Amygdala (tissue), 56 donors: Measurements from ENCODE around the gene SLC5A6.
"Not testable (repeated sequence)": the region's sequence is repeated elsewhere in the genome, so short reads cannot be mapped to it uniquely, and the experiment has no call there.

ENCODE experiments used
- DNase-seq, 56 donors: peaks; one replicate each; lab custom pipeline; 2025; lab: John Stamatoyannopoulos, UW

The SLC5A6 gene

DNA sequence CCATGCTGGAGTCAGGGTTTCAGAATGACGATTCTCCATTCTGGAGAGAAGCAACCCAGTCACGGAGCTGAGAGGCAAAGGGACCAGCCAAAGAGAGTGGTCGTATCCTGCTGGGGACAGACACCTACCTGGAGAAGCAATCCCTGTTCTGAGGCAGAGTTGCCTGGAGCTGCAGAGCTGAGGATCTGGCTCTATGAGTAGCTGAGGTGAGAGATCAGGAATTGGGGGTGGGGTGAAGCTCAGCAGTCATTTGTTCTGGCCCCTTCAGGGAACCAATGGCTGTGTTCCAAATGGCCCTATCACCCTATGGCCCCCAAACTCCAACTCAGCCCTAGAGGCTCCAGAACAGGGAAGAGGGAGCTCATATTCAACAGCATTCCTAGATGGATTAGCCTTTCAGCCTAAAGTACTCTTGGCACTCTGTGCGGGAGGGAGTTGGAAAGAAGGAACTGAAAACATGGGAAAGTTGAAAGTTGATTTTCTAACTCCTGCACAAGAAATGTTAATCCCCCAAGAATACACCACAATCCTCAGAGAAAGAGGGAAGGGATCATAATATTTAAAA, 3.5 kb downstream of the SLC5A6 start:
- DNase-seq: no peak

DNA sequence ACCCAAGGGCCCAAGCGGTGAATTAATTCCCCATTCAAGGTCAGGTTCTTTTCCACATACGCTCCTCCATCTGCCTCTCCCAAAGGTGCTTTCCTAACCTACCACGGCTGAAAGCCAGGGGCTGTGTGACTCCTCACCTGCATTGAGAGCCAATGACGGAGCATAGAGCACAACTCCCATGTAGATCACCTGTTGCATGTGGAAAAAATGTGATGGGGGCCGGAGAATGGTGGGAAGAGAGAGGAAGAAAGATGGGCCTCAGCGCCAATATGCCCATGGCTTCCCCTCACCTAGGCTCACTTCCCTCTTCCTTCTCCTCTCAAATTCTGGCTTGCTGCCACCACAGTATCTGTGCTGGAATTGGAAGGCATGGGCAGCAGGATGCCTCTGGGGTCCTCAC, 5.7 kb downstream of the SLC5A6 start:
- DNase-seq: no peak

DNA sequence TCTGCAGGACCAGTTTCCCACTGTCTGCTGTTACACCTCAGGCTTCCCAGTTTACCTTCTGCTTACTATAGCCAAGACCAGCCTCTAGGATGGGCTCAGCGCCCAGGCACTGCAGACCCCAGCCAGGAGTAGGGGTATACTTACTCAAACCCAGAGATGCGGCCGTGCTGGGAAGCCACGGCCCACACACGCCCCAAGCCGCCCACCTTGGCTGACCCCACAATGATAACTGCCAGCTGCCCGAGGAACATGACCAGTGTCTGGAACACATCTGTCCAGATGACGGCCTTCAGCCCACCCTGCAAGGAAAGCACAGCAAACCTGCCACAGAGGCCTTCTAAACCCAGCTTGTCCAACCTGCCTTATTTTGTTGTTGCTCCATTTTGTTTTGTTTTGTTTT, 6.9 kb downstream of the SLC5A6 start:
- no peak for DNase-seq

DNA sequence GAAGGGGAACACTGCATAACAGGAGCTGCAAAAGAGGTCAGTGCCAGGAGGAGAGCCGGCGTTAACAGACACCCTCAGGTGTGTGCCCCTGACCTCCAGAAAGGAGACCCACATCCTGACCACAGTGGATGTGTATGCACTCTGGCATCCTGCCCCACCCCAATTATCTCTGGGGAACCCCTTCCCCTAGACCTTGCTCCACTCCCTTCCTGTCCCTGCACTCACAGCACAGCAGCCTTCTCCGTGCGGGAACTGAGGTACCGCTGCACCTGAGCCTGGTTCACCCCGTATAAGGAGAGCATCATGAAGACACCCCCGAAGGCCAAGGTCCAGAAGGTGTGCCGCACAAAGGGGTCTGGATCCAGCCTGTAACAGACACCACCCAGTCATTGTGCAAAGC, 7.5 kb downstream of the SLC5A6 start:
- no peak for DNase-seq

DNA sequence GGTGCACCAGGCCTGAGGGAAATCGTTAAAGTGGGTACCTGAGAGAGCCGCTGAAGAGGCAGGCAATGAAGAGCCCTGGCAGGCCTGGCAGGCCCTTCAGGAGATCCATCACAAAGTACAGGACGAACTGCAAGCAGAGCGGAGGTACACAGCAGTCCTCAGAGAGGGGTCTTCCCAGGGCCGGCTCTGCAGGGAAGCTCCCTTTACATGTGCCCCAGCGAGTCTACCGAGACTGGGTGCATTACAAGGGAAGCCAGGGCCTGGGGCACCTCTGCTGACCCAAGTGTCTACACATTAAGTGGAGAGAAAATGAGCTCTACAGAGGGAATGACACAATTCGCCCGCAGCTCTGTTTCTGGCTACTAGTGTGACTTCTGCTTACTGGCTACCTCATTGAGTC, 8.3 kb downstream of the SLC5A6 start:
- no peak for DNase-seq

GRCh38 chr2:27202854-27203253, 9.2 kb downstream of the SLC5A6 start:
- no peak for DNase-seq

DNA sequence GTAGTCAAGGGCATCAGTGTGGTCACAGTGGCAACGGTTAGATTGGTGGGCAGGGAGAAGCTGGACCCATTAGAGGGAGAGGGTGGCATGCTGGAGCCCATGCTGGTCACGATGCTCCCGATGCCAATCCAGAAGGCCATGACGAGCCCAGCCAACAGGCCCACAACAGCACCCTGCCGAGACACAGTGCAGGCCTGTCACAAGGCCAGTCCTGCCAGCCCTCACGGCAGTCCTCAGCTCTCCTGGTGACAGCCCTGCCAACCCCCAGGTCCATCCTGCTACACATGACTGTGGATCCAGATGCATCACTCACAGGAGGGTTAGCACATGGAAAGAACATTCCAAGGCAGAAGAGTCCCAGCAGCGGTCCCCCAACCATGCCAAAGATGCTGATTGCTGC, 10.4 kb downstream of the SLC5A6 start:
- DNase-seq: no peak

- no peak for DNase-seq
These were observed 12.8 kb downstream of the SLC5A6 start for GRCh38 chr2:27199241-27199640.

DNA sequence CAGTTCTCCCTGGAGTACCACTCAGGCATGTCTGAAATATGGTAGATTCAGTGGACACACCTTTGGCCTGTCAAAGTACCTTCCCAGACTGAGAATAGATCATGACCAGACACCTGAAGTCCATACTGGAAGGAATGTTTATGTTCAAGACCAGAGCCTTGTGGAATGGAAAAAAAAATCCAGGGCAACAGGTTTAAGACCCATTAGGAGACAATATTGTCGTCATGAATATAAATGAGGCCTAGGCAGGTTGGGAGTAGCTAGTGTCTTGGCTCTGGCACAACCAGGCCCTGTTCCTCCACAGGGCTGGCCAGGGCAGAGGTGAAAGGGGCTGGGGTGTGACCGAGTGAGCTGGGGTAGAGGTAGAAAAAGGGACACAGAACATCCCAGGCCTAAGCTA, 13.4 kb downstream of the SLC5A6 start:
- no peak for DNase-seq

- not testable (repeated sequence) for DNase-seq
These were observed 14.0 kb downstream of the SLC5A6 start for GRCh38 chr2:27198068-27198467.

DNA sequence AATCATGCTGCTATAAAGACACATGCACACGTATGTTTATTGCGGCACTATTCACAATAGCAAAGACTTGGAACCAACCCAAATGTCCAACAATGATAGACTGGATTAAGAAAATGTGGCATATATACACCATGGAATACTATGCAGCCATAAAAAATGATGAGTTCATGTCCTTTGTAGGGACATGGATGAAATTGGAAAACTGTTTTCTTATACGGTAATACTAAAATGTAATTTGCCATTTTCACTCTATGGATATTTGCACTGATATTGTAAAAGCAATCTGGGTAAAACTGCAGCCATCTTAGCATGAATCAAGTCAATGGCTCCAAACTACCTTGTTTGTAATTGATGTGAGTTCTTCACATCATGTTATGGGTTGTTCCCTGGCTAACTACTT, 16.3 kb downstream of the SLC5A6 start:
- DNase-seq: not testable (repeated sequence)

DNA sequence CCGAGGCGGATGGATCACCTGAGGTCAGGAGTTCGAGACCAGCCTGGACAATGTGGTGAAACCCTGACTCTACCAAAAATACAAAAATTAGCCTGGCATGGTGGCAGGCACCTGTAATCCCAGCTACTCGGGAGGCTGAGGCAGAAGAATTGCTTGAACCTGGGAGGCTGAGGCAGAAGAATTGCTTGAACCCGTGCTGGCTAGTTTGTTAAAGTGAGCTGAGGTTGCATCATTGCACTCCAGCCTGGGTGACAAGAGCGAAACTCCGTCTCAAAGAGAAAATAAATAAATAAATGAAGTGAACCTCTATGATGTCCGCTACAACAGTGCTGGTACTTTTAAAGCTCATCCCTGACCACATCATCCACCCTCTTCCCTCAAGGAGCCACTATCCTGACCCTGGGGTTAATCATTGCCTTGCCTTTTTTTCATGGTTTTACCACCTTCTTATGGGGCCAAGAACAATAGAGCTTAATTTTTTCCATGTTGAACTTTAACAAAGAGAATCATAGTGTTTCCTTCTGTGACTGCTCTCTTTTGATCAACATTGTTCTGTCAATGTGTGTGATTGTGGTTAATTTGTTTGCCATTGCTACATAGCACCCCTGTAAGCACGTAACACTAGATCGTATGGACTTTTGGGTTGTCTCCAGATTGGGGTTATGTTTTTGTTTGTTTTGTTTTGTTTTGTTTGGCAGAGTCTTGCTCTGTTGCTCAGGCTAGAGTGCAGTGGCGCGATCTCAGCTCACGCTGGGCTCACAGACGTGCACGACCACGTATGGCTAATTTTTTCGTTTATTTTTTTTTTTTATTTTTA, 17.3 kb downstream of the SLC5A6 start:
- DNase-seq: no peak

DNA sequence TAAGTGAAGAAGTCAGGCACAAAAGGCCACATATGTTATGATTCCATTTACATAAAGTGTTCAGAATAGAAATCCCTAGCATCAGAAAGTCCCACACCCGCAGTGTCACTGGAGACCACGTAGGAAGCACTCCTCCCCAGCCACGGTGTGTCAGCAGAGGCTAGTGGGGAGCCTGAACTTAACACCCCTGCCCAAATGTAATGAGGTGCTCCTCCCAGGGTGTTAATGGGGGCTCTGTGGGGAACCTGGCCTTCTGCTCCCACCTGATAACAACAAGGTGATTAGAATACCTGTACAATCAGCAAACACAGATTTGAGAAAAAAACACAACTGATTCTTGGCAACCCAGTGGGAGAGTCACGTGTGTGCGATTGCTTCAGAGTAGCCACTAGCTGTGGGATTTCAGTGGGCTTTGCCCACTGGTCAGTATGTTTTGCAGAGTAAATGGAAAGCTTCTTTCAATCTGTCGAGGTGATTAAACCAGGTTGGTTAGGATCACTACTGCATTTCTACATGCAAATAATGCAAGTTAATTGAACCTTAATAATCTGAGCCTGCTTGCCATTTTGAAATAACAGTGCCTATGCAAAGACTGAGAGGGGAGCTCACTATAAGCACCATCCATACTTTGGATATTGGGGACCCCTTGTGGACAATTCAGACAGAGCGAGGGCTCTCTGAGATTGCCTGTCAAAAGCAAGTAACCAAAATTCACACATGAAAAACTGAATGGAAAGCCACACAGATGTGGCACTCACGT, 20.8 kb downstream of the SLC5A6 start:
- DNase-seq: peak in 23 of 56 donors; percentile 2 to 70 (median 9)

- DNase-seq: no peak
These were observed 22.1 kb downstream of the SLC5A6 start for GRCh38 chr2:27189989-27190388.

DNA sequence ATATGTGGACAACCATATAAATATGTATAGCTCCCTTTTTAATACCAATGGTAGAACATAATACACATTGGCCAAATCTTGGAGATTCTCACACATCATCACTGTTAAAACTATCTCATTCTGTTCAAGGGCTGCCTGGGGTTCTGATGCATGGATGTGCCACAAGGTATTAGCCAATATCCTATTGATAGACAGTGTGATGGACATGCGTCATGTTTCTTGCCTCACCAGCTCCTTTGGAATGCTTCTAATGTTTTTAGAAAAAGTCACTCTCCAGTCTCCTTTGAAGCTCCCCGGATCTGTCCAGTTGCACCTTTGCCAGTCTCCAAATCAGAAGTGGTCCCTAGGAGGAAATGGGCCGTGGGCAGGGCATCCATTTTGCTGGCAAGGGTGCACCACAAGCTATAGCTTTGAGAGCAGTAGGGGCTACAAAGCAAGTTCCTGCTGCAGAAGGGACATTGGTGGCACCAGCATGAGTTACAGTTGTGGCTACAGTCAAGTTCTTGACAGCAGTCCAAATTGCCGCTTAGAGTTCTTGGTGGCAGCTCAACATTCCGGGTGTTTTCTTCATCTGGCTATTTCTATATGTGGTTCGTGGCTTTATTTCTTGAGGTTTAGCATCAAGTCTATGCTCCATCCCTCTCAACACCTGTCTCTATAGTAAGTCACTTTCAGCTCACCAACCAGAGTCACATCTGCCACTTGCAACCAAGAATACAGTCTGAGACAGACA, 25.3 kb downstream of the SLC5A6 start:
- DNase-seq: no peak

DNA sequence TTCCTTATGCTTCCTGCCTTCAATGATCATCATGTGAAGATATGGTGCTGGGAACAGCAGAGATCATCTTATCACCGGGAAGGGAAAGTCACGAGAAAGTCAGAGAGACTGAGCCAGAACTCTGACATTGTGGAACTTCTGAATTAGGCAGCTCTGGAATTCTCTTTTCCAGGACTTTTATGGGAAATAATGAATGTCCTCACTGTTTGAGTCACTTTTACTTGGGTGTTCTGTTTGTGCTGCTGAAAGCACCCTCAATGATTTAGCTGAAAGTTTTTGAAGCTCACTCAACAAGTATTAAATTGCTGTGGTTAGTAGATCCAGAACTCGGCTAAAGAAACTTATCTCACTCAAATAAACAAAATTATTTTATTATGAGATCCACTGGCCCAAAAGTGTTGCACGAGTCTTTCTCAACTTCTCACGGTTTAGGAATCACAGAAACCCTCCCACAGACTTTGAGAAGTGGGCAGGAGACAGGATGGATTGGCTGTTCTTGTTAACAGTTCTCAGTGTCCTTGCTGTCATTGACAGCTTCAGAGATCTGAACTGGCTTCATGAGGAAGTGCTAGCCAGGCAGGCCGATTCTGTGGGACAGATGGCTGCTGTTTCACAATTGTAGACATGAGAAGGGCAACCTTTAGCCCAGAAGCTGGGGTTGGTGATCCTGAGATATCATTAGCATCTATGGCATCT, 26.6 kb downstream of the SLC5A6 start:
- DNase-seq: peak in 15 of 56 donors; percentile 2 to 43 (median 17)

GRCh38 chr2:27184115-27184514, 28.0 kb downstream of the SLC5A6 start:
- no peak for DNase-seq

- no peak for DNase-seq
These were observed 29.7 kb downstream of the SLC5A6 start for GRCh38 chr2:27182346-27182745.

GRCh38 chr2:27179344-27180000, 32.6 kb downstream of the SLC5A6 start:
- DNase-seq: no peak

DNA sequence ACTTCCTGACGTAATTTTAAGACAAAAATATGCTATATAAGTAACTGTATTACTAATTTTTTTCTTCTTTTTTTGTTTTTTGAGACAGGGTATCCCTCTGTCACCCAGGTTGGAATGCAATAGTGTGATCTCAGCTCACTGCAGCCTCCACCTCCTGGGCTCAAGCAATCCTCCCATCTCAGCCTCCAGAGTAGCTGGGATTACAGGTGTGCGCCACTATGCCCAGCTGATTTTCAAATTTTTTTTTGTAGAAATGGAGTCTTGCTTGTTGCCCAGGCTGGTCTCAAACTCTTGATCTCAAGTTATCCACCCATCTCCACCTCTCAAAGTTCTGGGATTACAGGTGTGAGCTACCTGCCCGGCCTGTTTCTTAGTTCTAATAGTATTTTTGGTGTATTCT, 33.6 kb downstream of the SLC5A6 start:
- no peak for DNase-seq
